Activated B cell treated with CpG ODN at 0.5 μM for 24 hours (primary cell): Measurements from ENCODE around the gene ADAM12. TPM values are rescaled to one million over a fixed set of nuclear protein-coding genes. Genes with fewer than 3 reads are reported as not detected.
A peak's percentile ranks its signal among the peaks of the same experiment; 100 is the strongest.

Source experiments
- ATAC-seq: fragments of 200-7000 bp; cut with Tn5 transposase; one replicate; pipeline ENCODE4 v1.10.0; 2021; ENCODE audit warnings: low read depth, mild to moderate bottlenecking, moderate library complexity
- CTCF ChIA-PET: fragments of 350-600 bp; sonication (Branson Sonifier 250); formaldehyde crosslinking; loops from one replicate; lab custom pipeline; 2021; ENCODE audit warnings: antibody characterized with exemption; lab: Charles Lee
- POLR2A ChIA-PET: fragments of 350-600 bp; sonication (Branson Sonifier 250); formaldehyde crosslinking; loops from one replicate; lab custom pipeline; 2021; ENCODE audit warnings: antibody characterized with exemption; lab: Charles Lee
- DNase-seq: peaks from one replicate; pipeline ENCODE4 v3.0.0; 2022
- H3K27ac Mint-ChIP-seq: one replicate; pipeline ENCODE4 v1.8.0; 2020; ENCODE audit warnings: mixed read lengths
- H3K27me3 Mint-ChIP-seq: one replicate; pipeline ENCODE4 v1.8.0; 2021; ENCODE audit warnings: mixed read lengths
- H3K36me3 Mint-ChIP-seq: one replicate; pipeline ENCODE4 v1.8.0; 2021; ENCODE audit warnings: low read depth, mixed read lengths
- H3K4me1 Mint-ChIP-seq: one replicate; pipeline ENCODE4 v1.8.0; 2021; ENCODE audit warnings: mixed read lengths
- H3K4me3 Mint-ChIP-seq: one replicate; pipeline ENCODE4 v1.8.0; 2020; ENCODE audit warnings: mild to moderate bottlenecking, mixed read lengths
- H3K9me3 Mint-ChIP-seq: one replicate; pipeline ENCODE4 v1.8.0; 2020; ENCODE audit warnings: mixed read lengths
- CTCF ChIP-seq: fragments of 200-600 bp; IDR thresholded peaks from one replicate; pipeline ENCODE4 v1.8.0; 2022; ENCODE audit warnings: antibody characterized with exemption, mild to moderate bottlenecking
- intact Hi-C: fragments of 100-400 bp; cut with micrococcal nuclease; formaldehyde crosslinking; loops from one replicate; pipeline ENCODE4 v1.15.1; 2024
- total RNA-seq: library from RNA; stranded (reverse); gene quantifications from 2 replicates; pipeline ENCODE4 v1.2.3, GENCODE V29; 2022

Gene ADAM12
- total RNA-seq, 1 donor from 2014 or later: 0.84 TPM

GRCh38 chr10:125990974-125991373 lies 397.3 kb downstream of the ADAM12 start:
- Mint-ChIP-seq H3K27me3 (no peaks in the 10 kb centered on the region), H3K9me3 (peaks cover 8% of the 10 kb centered on the region), H3K36me3 (no peaks in the 10 kb centered on the region), H3K4me1 (peaks cover 21% of the 10 kb centered on the region), H3K4me3 (no peak overlapping the region), H3K27ac (no peak overlapping the region)
- ATAC-seq (no peak), DNase-seq (no peak)
- ChIA-PET POLR2A (interaction anchor here (0.7 kb wide), 1 partner anchor 710 kb away, joined by 7 read pairs; no protein-coding TSS in a partner anchor), CTCF (interaction anchor here (1.0 kb wide), 1 partner anchor 46 kb away, joined by 3 read pairs; no protein-coding TSS in a partner anchor)
- intact Hi-C loops: no loop called here
- no peak for TF ChIP-seq CTCF

GRCh38 chr10:125989791-125990190 lies 398.5 kb downstream of the ADAM12 start:
- Mint-ChIP-seq H3K27me3 (no peaks in the 10 kb centered on the region), H3K9me3 (peaks cover 8% of the 10 kb centered on the region), H3K4me1 (peaks cover 29% of the 10 kb centered on the region), H3K4me3 (no peak overlapping the region), H3K27ac (no peak overlapping the region), H3K36me3 (no peaks in the 10 kb centered on the region)
- TF ChIP-seq CTCF: no peak
- POLR2A ChIA-PET: no interaction called here
- DNase-seq (no peak), ATAC-seq (no peak)
- CTCF ChIA-PET: interaction anchor here (1.5 kb wide), 2 partner anchors 108 to 514 kb away, joined by 3 read pairs; no protein-coding TSS in a partner anchor
- intact Hi-C loops: loop anchor here (10.0 kb wide), 1 partner anchor 195 kb away; no protein-coding TSS in a partner anchor

GRCh38 chr10:125985557-125986240 lies 402.6 kb downstream of the ADAM12 start:
- Mint-ChIP-seq H3K36me3 (no peaks in the 10 kb centered on the region), H3K9me3 (peaks cover 7% of the 10 kb centered on the region), H3K4me3 (no peak overlapping the region), H3K27me3 (peaks cover 2% of the 10 kb centered on the region), H3K27ac (peak overlapping the region; percentile 51), H3K4me1 (peaks cover 40% of the 10 kb centered on the region)
- CTCF ChIA-PET: interaction anchor here (0.8 to 6.9 kb wide), 2 partner anchors 113 to 175 kb away, joined by 3 to 57 read pairs; no protein-coding TSS in a partner anchor
- DNase-seq (no peak), ATAC-seq (no peak)
- intact Hi-C loops: loop anchor here (10.0 kb wide), 1 partner anchor 199 kb away; no protein-coding TSS in a partner anchor
- POLR2A ChIA-PET: interaction anchor here (1.2 kb wide), 1 partner anchor 51 kb away, joined by 3 read pairs; no protein-coding TSS in a partner anchor
- TF ChIP-seq CTCF: no peak

GRCh38 chr10:125984865-125985495 lies 403.3 kb downstream of the ADAM12 start:
- DNase-seq: no peak
- CTCF ChIA-PET: interaction anchor here (1.0 to 6.9 kb wide), 5 partner anchors 13 to 518 kb away, joined by 3 to 60 read pairs (median 4); no protein-coding TSS in a partner anchor
- intact Hi-C loops: loop anchor here (5.0 to 10.0 kb wide), 2 partner anchors 200 to 1867 kb away; no protein-coding TSS in a partner anchor

More at GRCh38 chr10:125984865-125985495, 403.3 kb downstream of the ADAM12 start:
- Mint-ChIP-seq H3K27ac (no peak overlapping the region), H3K9me3 (no peaks in the 10 kb centered on the region), H3K4me3 (no peak overlapping the region), H3K27me3 (peaks cover 2% of the 10 kb centered on the region), H3K4me1 (peaks cover 37% of the 10 kb centered on the region), H3K36me3 (no peaks in the 10 kb centered on the region)
- POLR2A ChIA-PET: interaction anchor here (0.6 to 1.2 kb wide), 2 partner anchors 52 to 59 kb away, joined by 3 to 9 read pairs; no protein-coding TSS in a partner anchor
- no peak for TF ChIP-seq CTCF
- ATAC-seq: no peak
